OCI-LY3 (cell line): Measurements from ENCODE around the gene FLII.

Experiments used
- EZH2phosphoT487 ChIP-seq: fragments of 200-600 bp; shearing (Covaris generic); IDR thresholded peaks from 2 replicates; pipeline ENCODE4 v1.6.1; 2018; ENCODE audit warnings: antibody characterized with exemption, mixed run types, low read depth
- TF ChIP-seq, protein P1 (sequence below): fragments of 200-600, 300-600 bp; sonication (generic); IDR thresholded peaks from 2 replicates; pipeline ENCODE4 v1.5.1; 2014; ENCODE audit warnings: antibody characterized with exemption, low read length, low read depth

GRCh38 chr17:18262111-18262510 lies 3.6 kb upstream of the FLII start:
- TF ChIP-seq, protein P1, sequence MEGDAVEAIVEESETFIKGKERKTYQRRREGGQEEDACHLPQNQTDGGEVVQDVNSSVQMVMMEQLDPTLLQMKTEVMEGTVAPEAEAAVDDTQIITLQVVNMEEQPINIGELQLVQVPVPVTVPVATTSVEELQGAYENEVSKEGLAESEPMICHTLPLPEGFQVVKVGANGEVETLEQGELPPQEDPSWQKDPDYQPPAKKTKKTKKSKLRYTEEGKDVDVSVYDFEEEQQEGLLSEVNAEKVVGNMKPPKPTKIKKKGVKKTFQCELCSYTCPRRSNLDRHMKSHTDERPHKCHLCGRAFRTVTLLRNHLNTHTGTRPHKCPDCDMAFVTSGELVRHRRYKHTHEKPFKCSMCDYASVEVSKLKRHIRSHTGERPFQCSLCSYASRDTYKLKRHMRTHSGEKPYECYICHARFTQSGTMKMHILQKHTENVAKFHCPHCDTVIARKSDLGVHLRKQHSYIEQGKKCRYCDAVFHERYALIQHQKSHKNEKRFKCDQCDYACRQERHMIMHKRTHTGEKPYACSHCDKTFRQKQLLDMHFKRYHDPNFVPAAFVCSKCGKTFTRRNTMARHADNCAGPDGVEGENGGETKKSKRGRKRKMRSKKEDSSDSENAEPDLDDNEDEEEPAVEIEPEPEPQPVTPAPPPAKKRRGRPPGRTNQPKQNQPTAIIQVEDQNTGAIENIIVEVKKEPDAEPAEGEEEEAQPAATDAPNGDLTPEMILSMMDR, result no peak
- no peak for TF ChIP-seq EZH2phosphoT487
